Peyer's patch (tissue), 4 donors: ENCODE measurements around the gene STAG1. TPM values are rescaled to one million over a fixed set of nuclear protein-coding genes. Genes with fewer than 3 reads are reported as not detected.
A peak's percentile ranks its signal among the peaks of the same experiment; 100 is the strongest.
"Not testable (repeated sequence)": the region's sequence is repeated elsewhere in the genome, so short reads cannot be mapped to it uniquely, and the experiment has no call there.

ENCODE experiments used
- DNase-seq, 3 donors: peaks; one replicate each; pipeline ENCODE4 v3.0.0-alpha.2; 2017 to 2019
- H3K27ac ChIP-seq, 4 donors: fragments of 200-600 bp; sonication (generic); one replicate each; pipeline ENCODE4 v1.5.1; 2016 to 2019
- H3K27me3 ChIP-seq, 2 donors: fragments of 200-600 bp; sonication (generic); one replicate each; pipeline ENCODE4 v1.5.1; 2019
- H3K36me3 ChIP-seq, 3 donors: fragments of 200-600 bp; sonication (generic); one replicate each; pipeline ENCODE4 v1.5.1; 2016 to 2019
- H3K4me1 ChIP-seq, 4 donors: fragments of 200-600 bp; sonication (generic); one replicate each; pipeline ENCODE4 v1.5.1; 2016 to 2019
- H3K4me3 ChIP-seq, 4 donors: fragments of 200-600 bp; sonication (generic); 1 replicate in 3 of 4; 2 replicates in 1 of 4; pipeline ENCODE4 v1.5.1; 2016 to 2019; ENCODE audit warnings: mild to moderate bottlenecking in 1 of 4
- H3K9me3 ChIP-seq, 4 donors: fragments of 200-600 bp; sonication (generic); one replicate each; pipeline ENCODE4 v1.5.1; 2016 to 2019; ENCODE audit warnings: mild to moderate bottlenecking in 1 of 4
- POLR2A ChIP-seq, 2 donors: fragments of 450-650 bp; IDR thresholded peaks; one replicate each; pipeline ENCODE4 v1.5.1; 2017; ENCODE audit warnings: antibody characterized with exemption in 2 of 2, mild to moderate bottlenecking in 2 of 2, moderate library complexity in 2 of 2
- total RNA-seq, 4 donors: library from RNA; depleted of rRNA; stranded (reverse); fragments of >200 nt; gene quantifications; one replicate each; pipeline ENCODE4 v1.1.0, GENCODE V29; 2016
- TF ChIP-seq, protein P1 (sequence below), 6 experiments: fragments of 450-650 bp in 4 of 6; fragments of 200-600 bp in 2 of 6; sonication (generic) in 1 of 6; IDR thresholded peaks; one replicate each; pipeline ENCODE4 v1.5.1; 2017 to 2019; ENCODE audit warnings: antibody characterized with exemption in 6 of 6, mild to moderate bottlenecking in 3 of 6, moderate library complexity in 1 of 6

The STAG1 gene
- total RNA-seq: 10 to 100 TPM; 22.6 to 91.6 (median 35.2) TPM

- Histone ChIP-seq H3K27ac (peak within 1 kb of the TSS; percentile 95 to 100 (median 98)), H3K27me3 (no peaks in the 10 kb centered on the region), H3K36me3 (no peaks in the 10 kb centered on the region), H3K4me1 (peaks cover 0 to 35% (median 8%) of the 10 kb centered on the region in 4 donors), H3K9me3 (peaks cover 0 to 3% (median 0%) of the 10 kb centered on the region in 4 donors), H3K4me3 (peak within 1 kb of the TSS; percentile 64 to 99 (median 93))
- DNase-seq: no peak
- TF ChIP-seq, protein P1, sequence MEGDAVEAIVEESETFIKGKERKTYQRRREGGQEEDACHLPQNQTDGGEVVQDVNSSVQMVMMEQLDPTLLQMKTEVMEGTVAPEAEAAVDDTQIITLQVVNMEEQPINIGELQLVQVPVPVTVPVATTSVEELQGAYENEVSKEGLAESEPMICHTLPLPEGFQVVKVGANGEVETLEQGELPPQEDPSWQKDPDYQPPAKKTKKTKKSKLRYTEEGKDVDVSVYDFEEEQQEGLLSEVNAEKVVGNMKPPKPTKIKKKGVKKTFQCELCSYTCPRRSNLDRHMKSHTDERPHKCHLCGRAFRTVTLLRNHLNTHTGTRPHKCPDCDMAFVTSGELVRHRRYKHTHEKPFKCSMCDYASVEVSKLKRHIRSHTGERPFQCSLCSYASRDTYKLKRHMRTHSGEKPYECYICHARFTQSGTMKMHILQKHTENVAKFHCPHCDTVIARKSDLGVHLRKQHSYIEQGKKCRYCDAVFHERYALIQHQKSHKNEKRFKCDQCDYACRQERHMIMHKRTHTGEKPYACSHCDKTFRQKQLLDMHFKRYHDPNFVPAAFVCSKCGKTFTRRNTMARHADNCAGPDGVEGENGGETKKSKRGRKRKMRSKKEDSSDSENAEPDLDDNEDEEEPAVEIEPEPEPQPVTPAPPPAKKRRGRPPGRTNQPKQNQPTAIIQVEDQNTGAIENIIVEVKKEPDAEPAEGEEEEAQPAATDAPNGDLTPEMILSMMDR (IDR thresholded peaks at IDR 0.05): peak in 5 of 6 experiments; percentile 97 to 100 (median 99)
- TF ChIP-seq POLR2A (IDR thresholded peaks at IDR 0.05): no peak
Measured at GRCh38 chr3:136752172-136752421, at the start of gene STAG1. Gene STAG1, minus strand, starts transcription at chr3:136752378. Its CDS starts 121,480 bp downstream, at chr3:136630898.

DNA sequence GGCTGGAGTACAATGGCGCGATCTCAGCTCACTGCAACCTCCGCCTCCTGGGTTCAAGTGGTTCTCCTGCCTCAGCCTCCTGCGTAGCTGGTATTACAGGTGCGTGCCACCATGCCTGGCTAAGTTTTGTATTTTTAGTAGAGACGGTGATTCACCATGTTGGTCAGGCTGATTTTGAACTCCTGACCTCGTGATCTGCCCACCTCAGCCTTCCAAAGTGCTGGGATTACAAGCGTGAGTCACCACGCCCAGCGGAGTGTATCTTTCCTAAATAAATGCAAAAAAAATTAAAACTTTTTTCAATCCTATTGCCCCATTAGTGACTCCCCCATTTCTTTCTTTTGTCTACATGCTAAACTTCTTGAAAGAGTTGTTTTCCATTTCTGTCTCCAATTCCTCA, 49.0 kb upstream of the STAG1 start:
- H3K9me3 ChIP-seq, DNase-seq, H3K27ac ChIP-seq, H3K4me3 ChIP-seq, H3K27me3 ChIP-seq, H3K36me3 ChIP-seq, H3K4me1 ChIP-seq: not testable (repeated sequence)

DNA sequence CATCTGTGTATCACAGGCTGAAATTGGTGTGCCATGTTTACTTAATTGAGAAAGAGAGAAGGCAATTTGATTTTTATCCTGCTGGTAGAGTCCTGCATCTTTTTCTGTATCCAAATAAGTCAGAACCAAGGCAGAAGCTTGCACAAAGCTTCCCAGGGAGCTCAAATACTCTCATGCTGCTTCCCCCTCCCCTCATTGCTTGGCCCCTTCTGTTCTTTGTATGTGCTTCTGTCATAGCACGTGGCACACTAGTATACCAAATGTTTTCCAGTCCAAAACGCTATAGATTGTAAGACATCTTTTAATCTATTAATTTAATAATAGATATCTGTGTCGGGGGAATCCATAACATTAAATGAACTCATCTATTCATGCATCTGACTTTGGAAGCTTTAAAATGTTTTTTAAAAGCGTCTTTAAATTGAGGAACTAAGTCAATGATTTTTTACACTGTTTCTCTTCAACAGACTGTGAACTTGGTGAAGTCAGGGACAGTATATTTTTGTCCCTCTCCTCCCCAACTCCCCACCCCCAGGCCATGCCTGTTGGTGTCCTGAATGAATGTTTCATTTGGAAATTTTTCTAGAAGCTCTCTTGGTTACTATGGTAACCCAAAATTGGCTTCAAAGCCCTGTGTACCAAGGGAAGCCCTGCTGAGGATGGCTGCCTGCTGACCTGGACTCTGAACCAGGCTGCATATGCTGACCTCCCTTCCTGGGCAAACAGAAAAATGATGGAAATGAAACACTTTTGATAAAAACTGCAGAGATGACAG, 40.6 kb upstream of the STAG1 start:
- no peak overlapping the region for H3K27ac ChIP-seq
- H3K27me3 ChIP-seq: no peaks in the 10 kb centered on the region
- no peaks in the 10 kb centered on the region for H3K9me3 ChIP-seq
- H3K4me3 ChIP-seq: no peak overlapping the region
- TF ChIP-seq POLR2A (IDR thresholded peaks at IDR 0.05): no peak
- TF ChIP-seq, protein P1 (IDR thresholded peaks at IDR 0.05): no peak
- no peak for DNase-seq
- no peaks in the 10 kb centered on the region for H3K36me3 ChIP-seq
- H3K4me1 ChIP-seq: peaks cover 0 to under 1% (median 0%) of the 10 kb centered on the region in 4 donors

DNA sequence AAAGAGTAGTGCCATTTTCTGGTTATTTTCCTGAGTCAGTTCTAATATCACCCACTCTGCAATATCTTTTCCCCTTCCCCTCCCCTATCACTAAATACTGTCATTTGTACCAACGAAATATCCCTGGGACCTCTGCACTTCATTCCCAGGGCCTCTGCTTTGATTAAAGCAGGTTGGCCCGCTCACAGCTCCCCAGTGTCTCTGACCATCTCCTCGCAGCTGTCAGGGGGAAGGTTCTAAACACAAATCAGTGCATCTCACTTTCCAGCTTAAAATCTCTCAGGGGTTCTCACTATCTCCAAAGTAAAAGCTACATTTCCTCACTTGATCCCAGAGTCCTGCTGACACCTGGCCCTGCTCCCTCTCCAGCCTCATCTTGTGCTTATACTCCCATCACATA, 38.6 kb upstream of the STAG1 start:
- TF ChIP-seq POLR2A (IDR thresholded peaks at IDR 0.05): no peak
- TF ChIP-seq, protein P1 (IDR thresholded peaks at IDR 0.05): no peak
- no peak for DNase-seq
- no peak overlapping the region for H3K27ac ChIP-seq
- H3K9me3 ChIP-seq: no peaks in the 10 kb centered on the region
- peaks cover 0 to 9% (median 0%) of the 10 kb centered on the region in 4 donors for H3K4me1 ChIP-seq
- no peaks in the 10 kb centered on the region for H3K36me3 ChIP-seq
- H3K4me3 ChIP-seq: no peak overlapping the region
- no peaks in the 10 kb centered on the region for H3K27me3 ChIP-seq

DNA sequence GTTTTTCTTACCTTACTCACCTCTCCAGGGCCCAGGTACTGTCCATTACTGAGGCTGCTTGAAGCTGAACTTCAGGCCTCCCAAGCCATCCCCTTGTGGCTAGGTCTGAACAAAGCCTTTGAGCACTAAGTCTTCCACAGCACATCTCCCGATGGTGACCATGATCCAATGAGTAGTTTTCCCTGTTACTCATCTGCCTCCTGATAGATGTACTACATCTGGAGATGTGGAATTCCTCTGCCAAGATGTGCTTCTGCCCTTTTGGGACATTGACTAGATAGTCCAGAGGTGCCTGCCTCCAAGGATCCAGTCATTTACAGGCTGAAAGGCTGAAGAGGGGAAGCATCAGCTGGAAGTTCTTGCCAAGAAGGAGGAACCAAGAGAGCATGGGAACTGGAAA, 37.8 kb upstream of the STAG1 start:
- TF ChIP-seq, protein P1 (IDR thresholded peaks at IDR 0.05): no peak
- TF ChIP-seq POLR2A (IDR thresholded peaks at IDR 0.05): no peak
- no peak overlapping the region for H3K27ac ChIP-seq
- no peaks in the 10 kb centered on the region for H3K27me3 ChIP-seq
- H3K4me3 ChIP-seq: no peak overlapping the region
- DNase-seq: no peak
- H3K9me3 ChIP-seq: no peaks in the 10 kb centered on the region
- peaks cover 0 to 9% (median 0%) of the 10 kb centered on the region in 4 donors for H3K4me1 ChIP-seq
- H3K36me3 ChIP-seq: no peaks in the 10 kb centered on the region

DNA sequence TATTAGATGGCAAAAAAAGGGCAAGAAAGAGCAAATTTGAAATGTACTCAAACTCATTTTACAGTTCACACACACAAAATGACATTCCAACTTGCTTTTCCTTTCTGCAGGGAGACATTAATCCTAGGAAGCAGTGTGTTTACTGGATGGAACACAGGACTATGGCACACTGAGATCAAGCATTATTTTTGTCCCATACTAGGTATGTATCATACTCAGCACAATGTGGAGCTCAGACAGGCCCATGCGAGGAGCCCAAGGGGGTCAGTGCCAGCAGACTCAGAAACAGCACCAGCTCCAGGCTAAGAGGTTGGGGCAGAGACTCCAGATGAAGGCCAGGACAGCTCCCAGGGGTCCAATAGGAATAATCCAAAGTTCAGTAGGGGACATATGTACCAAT, 36.0 kb upstream of the STAG1 start:
- no peak for TF ChIP-seq POLR2A (IDR thresholded peaks at IDR 0.05)
- TF ChIP-seq, protein P1 (IDR thresholded peaks at IDR 0.05): no peak
- H3K4me3 ChIP-seq: no peak overlapping the region
- peaks cover 0 to 9% (median 0%) of the 10 kb centered on the region in 4 donors for H3K4me1 ChIP-seq
- H3K36me3 ChIP-seq: no peaks in the 10 kb centered on the region
- H3K27ac ChIP-seq: no peak overlapping the region
- no peaks in the 10 kb centered on the region for H3K27me3 ChIP-seq
- no peak for DNase-seq
- no peaks in the 10 kb centered on the region for H3K9me3 ChIP-seq
